H9 (cell line): ENCODE measurements around the gene HBD. TPM values are rescaled to one million over a fixed set of nuclear protein-coding genes. Genes with fewer than 3 reads are reported as not detected.

ENCODE experiments used
- DNase-seq: peaks from one replicate; pipeline ENCODE4 v3.0.0-alpha.2; 2017
- H2AFZ ChIP-seq: one replicate; pipeline ENCODE4 v1.6.1; 2013; ENCODE audit warnings: mild to moderate bottlenecking, low read length, control low read depth, moderate library complexity
- H2AK5ac ChIP-seq: 2 replicates; pipeline ENCODE4 v1.6.1; 2013; ENCODE audit warnings: low read length, control low read depth, mixed read lengths; ENCODE audit not compliant: insufficient read length
- H2BK120ac ChIP-seq: one replicate; pipeline ENCODE4 v1.6.1; 2013; ENCODE audit warnings: low read depth, mild to moderate bottlenecking, low read length, control low read depth, inconsistent platforms; ENCODE audit not compliant: poor library complexity, severe bottlenecking
- H2BK12ac ChIP-seq: 2 replicates; pipeline ENCODE4 v1.6.1; 2013; ENCODE audit warnings: low read length, control low read depth, mixed read lengths, low read depth; ENCODE audit not compliant: insufficient read length
- H2BK15ac ChIP-seq: 2 replicates; pipeline ENCODE4 v1.6.1; 2013; ENCODE audit warnings: low read depth, low read length, control low read depth
- H2BK20ac ChIP-seq: one replicate; pipeline ENCODE4 v1.6.1; 2013; ENCODE audit warnings: low read depth, mild to moderate bottlenecking, low read length, control low read depth, inconsistent platforms; ENCODE audit not compliant: poor library complexity, severe bottlenecking
- H2BK5ac ChIP-seq: 2 replicates; pipeline ENCODE4 v1.6.1; 2013; ENCODE audit warnings: low read length, control low read depth, mixed read lengths; ENCODE audit not compliant: insufficient read length
- H3K14ac ChIP-seq: 2 replicates; pipeline ENCODE4 v1.6.1; 2013; ENCODE audit warnings: low read length, control low read depth; ENCODE audit not compliant: insufficient read depth
- H3K18ac ChIP-seq: 2 replicates; pipeline ENCODE4 v1.6.1; 2013; ENCODE audit warnings: low read depth, mild to moderate bottlenecking, mixed read lengths, low read length, control low read depth; ENCODE audit not compliant: insufficient read length
- H3K23ac ChIP-seq: 2 replicates; pipeline ENCODE4 v1.6.1; 2013; ENCODE audit warnings: low read length, control low read depth, mixed read lengths, low read depth; ENCODE audit not compliant: insufficient read length
- H3K23me2 ChIP-seq: 2 replicates; pipeline ENCODE4 v1.6.1; 2013; ENCODE audit warnings: low read depth, mild to moderate bottlenecking, mixed read lengths, low read length, control low read depth; ENCODE audit not compliant: insufficient read length, poor library complexity, severe bottlenecking
- H3K27ac ChIP-seq: 2 replicates; pipeline ENCODE4 v1.5.1; 2013; ENCODE audit warnings: low read length, control low read depth, mixed read lengths, low read depth; ENCODE audit not compliant: insufficient read length
- H3K27me3 ChIP-seq: 2 replicates; pipeline ENCODE4 v1.6.1; 2013; ENCODE audit warnings: low read length, control low read depth, inconsistent platforms; ENCODE audit not compliant: insufficient read depth
- H3K4ac ChIP-seq: 2 replicates; pipeline ENCODE4 v1.6.1; 2013; ENCODE audit warnings: low read depth, mild to moderate bottlenecking, control low read depth, inconsistent platforms, low read length, moderate library complexity
- H3K4me1 ChIP-seq: 2 replicates; pipeline ENCODE4 v1.6.1; 2013; ENCODE audit warnings: low read length, control low read depth, inconsistent platforms; ENCODE audit not compliant: insufficient read depth
- H3K4me2 ChIP-seq: 2 replicates; pipeline ENCODE4 v1.6.1; 2013; ENCODE audit warnings: low read length, control low read depth, mixed read lengths; ENCODE audit not compliant: insufficient read length, insufficient read depth
- H3K56ac ChIP-seq: 2 replicates; pipeline ENCODE4 v1.6.1; 2013; ENCODE audit warnings: low read depth, mild to moderate bottlenecking, mixed read lengths, low read length, control low read depth; ENCODE audit not compliant: insufficient read length
- H3K79me1 ChIP-seq: 2 replicates; pipeline ENCODE4 v1.6.1; 2013; ENCODE audit warnings: low read depth, mild to moderate bottlenecking, moderate library complexity, low read length, control low read depth, inconsistent platforms; ENCODE audit not compliant: insufficient read depth, poor library complexity, severe bottlenecking
- H3K79me2 ChIP-seq: 2 replicates; pipeline ENCODE4 v1.6.1; 2013; ENCODE audit warnings: low read length, control low read depth, inconsistent platforms; ENCODE audit not compliant: insufficient read depth
- H3K9ac ChIP-seq: 2 replicates; pipeline ENCODE4 v1.6.1; 2013; ENCODE audit warnings: low read length, control low read depth, mixed read lengths; ENCODE audit not compliant: insufficient read length; ENCODE audit errors: extremely low read depth
- H3K9me3 ChIP-seq: one replicate; pipeline ENCODE4 v1.6.1; 2013; ENCODE audit warnings: low read depth, low read length, inconsistent platforms; ENCODE audit not compliant: control insufficient read depth
- H3T11ph ChIP-seq: one replicate; pipeline ENCODE4 v1.6.1; 2013; ENCODE audit warnings: mild to moderate bottlenecking, low read length, control low read depth, inconsistent platforms
- H4K20me1 ChIP-seq: one replicate; pipeline ENCODE4 v1.6.1; 2013; ENCODE audit not compliant: control insufficient read depth, insufficient read length, insufficient read depth
- H4K5ac ChIP-seq: 2 replicates; pipeline ENCODE4 v1.6.1; 2013; ENCODE audit warnings: low read depth, mild to moderate bottlenecking, mixed read lengths, low read length, control low read depth; ENCODE audit not compliant: insufficient read length
- H4K8ac ChIP-seq: replicated peaks from 2 replicates; pipeline ENCODE4 v1.6.1; 2013; ENCODE audit warnings: low read length, control low read depth, mixed read lengths, low read depth; ENCODE audit not compliant: insufficient read length
- H4K91ac ChIP-seq: 2 replicates; pipeline ENCODE4 v1.6.1; 2013; ENCODE audit warnings: low read depth, mild to moderate bottlenecking, moderate library complexity, mixed read lengths, low read length, control low read depth; ENCODE audit not compliant: insufficient read length
- H3K27ac Mint-ChIP-seq, 3 experiments: 2 replicates in 2 of 3; 3 replicates in 1 of 3; pipeline ENCODE4 v1.8.0; 2020 to 2021; ENCODE audit warnings: mixed read lengths in 3 of 3, mild to moderate bottlenecking in 1 of 3, moderate library complexity in 1 of 3
- H3K27me3 Mint-ChIP-seq: 2 replicates; pipeline ENCODE4 v1.8.0; 2021; ENCODE audit warnings: low read depth, mild to moderate bottlenecking, moderate library complexity, mixed read lengths
- H3K36me3 Mint-ChIP-seq, 3 experiments: 2 replicates in 2 of 3; 3 replicates in 1 of 3; pipeline ENCODE4 v1.8.0; 2020 to 2021; ENCODE audit warnings: low read depth in 3 of 3, mixed read lengths in 3 of 3; ENCODE audit not compliant: insufficient read depth in 1 of 3
- H3K4me1 Mint-ChIP-seq, 2 experiments: 2 replicates each; pipeline ENCODE4 v1.8.0; 2020; ENCODE audit warnings: mixed read lengths in 2 of 2
- H3K4me3 Mint-ChIP-seq, 2 experiments: 2 replicates in 1 of 2; 3 replicates in 1 of 2; pipeline ENCODE4 v1.8.0; 2020 to 2021; ENCODE audit warnings: mild to moderate bottlenecking in 2 of 2, mixed read lengths in 2 of 2, moderate library complexity in 1 of 2
- H3K9me3 Mint-ChIP-seq, 2 experiments: 2 replicates in 1 of 2; 3 replicates in 1 of 2; pipeline ENCODE4 v1.8.0; 2020; ENCODE audit warnings: mild to moderate bottlenecking in 2 of 2, mixed read lengths in 2 of 2, moderate library complexity in 1 of 2
- WGBS: extraction: QIAGEN DNeasy Blood & Tissue Kit; methylation state at CpG from one replicate; pipeline ENCODE4 v1.1.7; 2013; ENCODE audit warnings: missing lambda C conversion rate, low lambda C conversion rate, mixed read lengths; ENCODE audit not compliant: insufficient read length; ENCODE audit errors: extremely low coverage; 5-methylcytosine and 5-hydroxymethylcytosine counted together
- total RNA-seq: library from RNA; stranded (reverse); gene quantifications from 2 replicates; pipeline ENCODE4 v1.2.1, GENCODE V29; 2021
- TF ChIP-seq, protein P1 (sequence below): fragments of 200-600 bp; sonication (generic); conservative IDR thresholded peaks from 3 replicates; pipeline ENCODE4 v1.8.0; 2021; ENCODE audit warnings: antibody characterized with exemption, mild to moderate bottlenecking

Gene HBD
- total RNA-seq, 1 experiment from 2014 or later: not detected

GRCh38 chr11:5229796-5230195 lies 4.5 kb downstream of the HBD start:
- no CpG with 5 or more reads among the region's 2 CpGs for WGBS
- Histone ChIP-seq H3K27ac (no peak overlapping the region), H3K9ac (no peak overlapping the region), H3K9me3 (no peaks in the 10 kb centered on the region), H3K14ac (no peak overlapping the region), H3T11ph (no peak overlapping the region), H4K8ac (no peak overlapping the region), H3K18ac (no peak overlapping the region), H3K4ac (no peak overlapping the region), H4K5ac (no peak overlapping the region), H2BK15ac (no peak overlapping the region), H3K27me3 (no peaks in the 10 kb centered on the region), H2AK5ac (no peak overlapping the region), H3K4me2 (no peak overlapping the region), H2AFZ (no peak overlapping the region), H2BK5ac (no peak overlapping the region), H4K91ac (no peak overlapping the region), H3K56ac (no peak overlapping the region), H3K23ac (no peak overlapping the region), H3K4me1 (no peaks in the 10 kb centered on the region), H3K79me1 (no peaks in the 10 kb centered on the region), H2BK120ac (no peak overlapping the region), H4K20me1 (no peaks in the 10 kb centered on the region), H3K79me2 (no peaks in the 10 kb centered on the region), H3K23me2 (no peaks in the 10 kb centered on the region), H2BK12ac (no peak overlapping the region), H2BK20ac (no peak overlapping the region)
- Mint-ChIP-seq H3K27me3 (no peaks in the 10 kb centered on the region), H3K9me3 (no peaks in the 10 kb centered on the region), H3K4me3 (no peak overlapping the region), H3K27ac (no peak overlapping the region), H3K36me3 (no peaks in the 10 kb centered on the region), H3K4me1 (no peaks in the 10 kb centered on the region)
- no peak for DNase-seq
- TF ChIP-seq, protein P1, sequence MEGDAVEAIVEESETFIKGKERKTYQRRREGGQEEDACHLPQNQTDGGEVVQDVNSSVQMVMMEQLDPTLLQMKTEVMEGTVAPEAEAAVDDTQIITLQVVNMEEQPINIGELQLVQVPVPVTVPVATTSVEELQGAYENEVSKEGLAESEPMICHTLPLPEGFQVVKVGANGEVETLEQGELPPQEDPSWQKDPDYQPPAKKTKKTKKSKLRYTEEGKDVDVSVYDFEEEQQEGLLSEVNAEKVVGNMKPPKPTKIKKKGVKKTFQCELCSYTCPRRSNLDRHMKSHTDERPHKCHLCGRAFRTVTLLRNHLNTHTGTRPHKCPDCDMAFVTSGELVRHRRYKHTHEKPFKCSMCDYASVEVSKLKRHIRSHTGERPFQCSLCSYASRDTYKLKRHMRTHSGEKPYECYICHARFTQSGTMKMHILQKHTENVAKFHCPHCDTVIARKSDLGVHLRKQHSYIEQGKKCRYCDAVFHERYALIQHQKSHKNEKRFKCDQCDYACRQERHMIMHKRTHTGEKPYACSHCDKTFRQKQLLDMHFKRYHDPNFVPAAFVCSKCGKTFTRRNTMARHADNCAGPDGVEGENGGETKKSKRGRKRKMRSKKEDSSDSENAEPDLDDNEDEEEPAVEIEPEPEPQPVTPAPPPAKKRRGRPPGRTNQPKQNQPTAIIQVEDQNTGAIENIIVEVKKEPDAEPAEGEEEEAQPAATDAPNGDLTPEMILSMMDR: no peak
